WTC11 (cell line): ENCODE measurements around the gene SPDYE5. TPM values are rescaled to one million over a fixed set of nuclear protein-coding genes. Genes with fewer than 3 reads are reported as not detected.
A peak's percentile ranks its signal among the peaks of the same experiment; 100 is the strongest.

Experiments used
- ATAC-seq: fragments of 200-7000 bp; cut with Tn5 transposase; 2 replicates; pipeline ENCODE4 v1.10.0; 2021; ENCODE audit warnings: mild to moderate bottlenecking, moderate library complexity
- CTCF ChIA-PET: fragments of 300-600 bp; sonication (Branson Sonifier 250); formaldehyde crosslinking; loops from one replicate; lab custom pipeline; 2021; ENCODE audit warnings: antibody characterized with exemption; lab: Charles Lee
- POLR2A ChIA-PET: fragments of 350-600 bp; sonication (Branson Sonifier 250); formaldehyde crosslinking; loops from one replicate; lab custom pipeline; 2021; ENCODE audit warnings: antibody characterized with exemption; lab: Charles Lee
- DNase-seq: peaks from one replicate; pipeline ENCODE4 v3.0.0; 2021; ENCODE audit warnings: low spot score
- H3K27ac Mint-ChIP-seq: 2 replicates; pipeline ENCODE4 v1.8.0; 2021; ENCODE audit warnings: mixed read lengths
- H3K27me3 Mint-ChIP-seq: 2 replicates; pipeline ENCODE4 v1.8.0; 2021; ENCODE audit warnings: low read depth, mild to moderate bottlenecking, moderate library complexity, mixed read lengths
- H3K36me3 Mint-ChIP-seq: 2 replicates; pipeline ENCODE4 v1.8.0; 2021; ENCODE audit warnings: mixed read lengths
- H3K4me1 Mint-ChIP-seq: 2 replicates; pipeline ENCODE4 v1.8.0; 2022; ENCODE audit warnings: mixed read lengths
- H3K4me3 Mint-ChIP-seq: 2 replicates; pipeline ENCODE4 v1.8.0; 2021; ENCODE audit warnings: mild to moderate bottlenecking, moderate library complexity, mixed read lengths
- H3K9me3 Mint-ChIP-seq: 2 replicates; pipeline ENCODE4 v1.8.0; 2021; ENCODE audit warnings: mixed read lengths
- AR ChIP-seq: fragments of 250-450 bp; sonication (Bioruptor Pico); IDR thresholded peaks from 2 replicates; pipeline ENCODE4 v1.9.0; 2021; ENCODE audit warnings: mild to moderate bottlenecking
- CREM ChIP-seq: sonication (generic); formaldehyde crosslinking; IDR thresholded peaks from 2 replicates; pipeline ENCODE4 v1.8.1; 2022; ENCODE audit warnings: mild to moderate bottlenecking, missing genetic modification reagents, moderate library complexity
- CTCF ChIP-seq: fragments of 200-600 bp; IDR thresholded peaks from 2 replicates; pipeline ENCODE4 v1.8.0; 2022; ENCODE audit warnings: antibody characterized with exemption
- ELF4 ChIP-seq: sonication (generic); formaldehyde crosslinking; IDR thresholded peaks from 2 replicates; pipeline ENCODE4 v1.8.1; 2022; ENCODE audit warnings: low read depth, mild to moderate bottlenecking, moderate library complexity, missing genetic modification reagents
- ERG ChIP-seq: fragments of 250-450 bp; sonication (Bioruptor Pico); IDR thresholded peaks from 2 replicates; pipeline ENCODE4 v1.8.0; 2021; ENCODE audit warnings: mild to moderate bottlenecking
- FOXP4 ChIP-seq: sonication (generic); formaldehyde crosslinking; IDR thresholded peaks from 2 replicates; pipeline ENCODE4 v1.8.0; 2022; ENCODE audit warnings: mild to moderate bottlenecking, missing genetic modification reagents
- PRRX2 ChIP-seq: fragments of 250-450 bp; sonication (Bioruptor Pico); IDR thresholded peaks from 2 replicates; pipeline ENCODE4 v1.8.0; 2021; ENCODE audit warnings: mild to moderate bottlenecking
- SP1 ChIP-seq: sonication (generic); formaldehyde crosslinking; conservative IDR thresholded peaks from 2 replicates; pipeline ENCODE4 v1.8.1; 2022; ENCODE audit warnings: missing genetic modification reagents
- USF2 ChIP-seq: sonication (generic); formaldehyde crosslinking; IDR thresholded peaks from 2 replicates; pipeline ENCODE4 v1.8.1; 2023; ENCODE audit warnings: mild to moderate bottlenecking, missing genetic modification reagents, moderate library complexity
- ZBTB21 ChIP-seq: sonication (generic); formaldehyde crosslinking; IDR thresholded peaks from 2 replicates; pipeline ENCODE4 v1.8.1; 2023; ENCODE audit warnings: mild to moderate bottlenecking, missing genetic modification reagents, borderline replicate concordance
- ZNF396 ChIP-seq: fragments of 250-450 bp; sonication (Bioruptor Pico); IDR thresholded peaks from 2 replicates; pipeline ENCODE4 v1.8.0; 2021; ENCODE audit warnings: mild to moderate bottlenecking, moderate library complexity, borderline replicate concordance
- ZNF532 ChIP-seq: fragments of 250-450 bp; sonication (Bioruptor Pico); IDR thresholded peaks from 2 replicates; pipeline ENCODE4 v1.9.0; 2021; ENCODE audit warnings: mild to moderate bottlenecking, borderline replicate concordance
- total RNA-seq: library from RNA; stranded (reverse); gene quantifications from 3 replicates; pipeline ENCODE4 v1.2.3, GENCODE V29; 2021

Gene SPDYE5
- total RNA-seq, 1 experiment from 2014 or later = not detected

GRCh38 chr7:75533926-75534325 is 41.8 kb downstream of the SPDYE5 start:
- ChIA-PET POLR2A (no interaction called here), CTCF (no interaction called here)
- Mint-ChIP-seq H3K36me3 (peaks cover 29% of the 10 kb centered on the region), H3K4me3 (no peak overlapping the region), H3K4me1 (peaks cover 3% of the 10 kb centered on the region; the same call in 1 of the 2 replicates), H3K9me3 (no peaks in the 10 kb centered on the region), H3K27ac (peak overlapping the region; percentile 5; the same call in 1 of the 2 replicates), H3K27me3 (no peaks in the 10 kb centered on the region)
- TF ChIP-seq AR (CRISPR knock-in tag) = no peak
- no peak for TF ChIP-seq USF2 (CRISPR knock-in tag)
- no peak for TF ChIP-seq ERG (CRISPR knock-in tag)
- no peak for TF ChIP-seq ELF4 (CRISPR knock-in tag)
- TF ChIP-seq ZNF532 (CRISPR knock-in tag) = no peak
- TF ChIP-seq PRRX2 (CRISPR knock-in tag) = no peak
- TF ChIP-seq ZNF396 = no peak
- no peak for TF ChIP-seq SP1 (CRISPR knock-in tag)
- TF ChIP-seq FOXP4 (CRISPR knock-in tag) = no peak
- no peak for TF ChIP-seq CTCF
- TF ChIP-seq ZBTB21 (CRISPR knock-in tag) = no peak
- no peak for TF ChIP-seq CREM (CRISPR knock-in tag)
- no peak for DNase-seq
- no peak for ATAC-seq
